OCI-LY1 (cell line): ENCODE measurements around the gene CMBL.
"Not testable (repeated sequence)": the region's sequence is repeated elsewhere in the genome, so short reads cannot be mapped to it uniquely, and the experiment has no call there.

Source experiments
- H2AFZ ChIP-seq: fragments of 200-600 bp; sonication (generic), shearing (Covaris generic); 2 replicates; pipeline ENCODE4 v1.6.0; 2014; ENCODE audit warnings: antibody characterized with exemption, mild to moderate bottlenecking, low read length
- H3F3A ChIP-seq: fragments of 200-600 bp; sonication (generic), shearing (Covaris generic); 2 replicates; pipeline ENCODE4 v1.6.0; 2014; ENCODE audit warnings: mild to moderate bottlenecking, antibody characterized with exemption, low read length, moderate library complexity; ENCODE audit not compliant: insufficient read depth
- H3K27ac ChIP-seq: fragments of 200-600 bp; sonication (generic); 2 replicates; pipeline ENCODE4 v1.5.1; 2014; ENCODE audit warnings: low read length, mixed run types, mild to moderate bottlenecking, low read depth; ENCODE audit not compliant: poor library complexity, severe bottlenecking
- H3K27me3 ChIP-seq: fragments of 200-600 bp; sonication (generic); 2 replicates; pipeline ENCODE4 v1.6.0; 2014; ENCODE audit warnings: antibody characterized with exemption, mild to moderate bottlenecking, low read length, moderate library complexity; ENCODE audit not compliant: insufficient read depth
- H3K36me3 ChIP-seq: fragments of 200-600 bp; sonication (generic); 2 replicates; pipeline ENCODE4 v1.6.1; 2014; ENCODE audit warnings: mild to moderate bottlenecking, antibody characterized with exemption, low read length, moderate library complexity, mixed read lengths; ENCODE audit not compliant: insufficient read depth
- H3K4me1 ChIP-seq: fragments of 200-600 bp; sonication (generic); 2 replicates; pipeline ENCODE4 v1.5.1; 2014; ENCODE audit warnings: mild to moderate bottlenecking, low read length, moderate library complexity; ENCODE audit not compliant: insufficient read depth, severe bottlenecking
- H3K4me2 ChIP-seq: fragments of 200-600 bp; sonication (generic), shearing (Covaris generic); 2 replicates; pipeline ENCODE4 v1.6.1; 2014; ENCODE audit warnings: low read length
- H3K4me3 ChIP-seq: fragments of 200-600 bp; sonication (generic); 2 replicates; pipeline ENCODE4 v1.5.1; 2014; ENCODE audit warnings: low read length, low read depth, mild to moderate bottlenecking, mixed read lengths; ENCODE audit not compliant: poor library complexity, severe bottlenecking
- H3K79me2 ChIP-seq: fragments of 200-600 bp; shearing (Covaris generic); 2 replicates; pipeline ENCODE4 v1.6.1; 2016; ENCODE audit warnings: mixed run types, low read length, mixed read lengths; ENCODE audit not compliant: insufficient read depth
- H3K9ac ChIP-seq: fragments of 200-600 bp; sonication (generic), shearing (Covaris generic); 2 replicates; pipeline ENCODE4 v1.6.1; 2014; ENCODE audit warnings: mild to moderate bottlenecking, low read length, mixed read lengths
- H3K9me2 ChIP-seq: fragments of 200-600 bp; sonication (generic), shearing (Covaris generic); 2 replicates; pipeline ENCODE4 v1.6.1; 2014; ENCODE audit warnings: low read depth, mild to moderate bottlenecking, low read length, mixed read lengths
- H3K9me3 ChIP-seq: fragments of 200-600 bp; shearing (Covaris generic); 2 replicates; pipeline ENCODE4 v1.6.1; 2014; ENCODE audit warnings: low read length, mixed read lengths
- H4K20me1 ChIP-seq: fragments of 200-600 bp; sonication (generic), shearing (Covaris generic); 2 replicates; pipeline ENCODE4 v1.6.0; 2016; ENCODE audit warnings: mild to moderate bottlenecking, low read length; ENCODE audit not compliant: insufficient read depth
- EZH2 ChIP-seq: fragments of 200-600 bp; sonication (generic), shearing (Covaris generic); IDR thresholded peaks from 2 replicates; pipeline ENCODE4 v1.8.0; 2017; ENCODE audit warnings: borderline replicate concordance, mixed run types, mild to moderate bottlenecking, antibody characterized with exemption, low read length, moderate library complexity, mixed read lengths
- TF ChIP-seq, protein P1 (sequence below): fragments of 200-600 bp; sonication (generic), shearing (Covaris generic); IDR thresholded peaks from 2 replicates; pipeline ENCODE4 v1.5.1; 2017; ENCODE audit warnings: mild to moderate bottlenecking, antibody characterized with exemption, low read length, moderate library complexity, mixed read lengths

The CMBL gene

DNA sequence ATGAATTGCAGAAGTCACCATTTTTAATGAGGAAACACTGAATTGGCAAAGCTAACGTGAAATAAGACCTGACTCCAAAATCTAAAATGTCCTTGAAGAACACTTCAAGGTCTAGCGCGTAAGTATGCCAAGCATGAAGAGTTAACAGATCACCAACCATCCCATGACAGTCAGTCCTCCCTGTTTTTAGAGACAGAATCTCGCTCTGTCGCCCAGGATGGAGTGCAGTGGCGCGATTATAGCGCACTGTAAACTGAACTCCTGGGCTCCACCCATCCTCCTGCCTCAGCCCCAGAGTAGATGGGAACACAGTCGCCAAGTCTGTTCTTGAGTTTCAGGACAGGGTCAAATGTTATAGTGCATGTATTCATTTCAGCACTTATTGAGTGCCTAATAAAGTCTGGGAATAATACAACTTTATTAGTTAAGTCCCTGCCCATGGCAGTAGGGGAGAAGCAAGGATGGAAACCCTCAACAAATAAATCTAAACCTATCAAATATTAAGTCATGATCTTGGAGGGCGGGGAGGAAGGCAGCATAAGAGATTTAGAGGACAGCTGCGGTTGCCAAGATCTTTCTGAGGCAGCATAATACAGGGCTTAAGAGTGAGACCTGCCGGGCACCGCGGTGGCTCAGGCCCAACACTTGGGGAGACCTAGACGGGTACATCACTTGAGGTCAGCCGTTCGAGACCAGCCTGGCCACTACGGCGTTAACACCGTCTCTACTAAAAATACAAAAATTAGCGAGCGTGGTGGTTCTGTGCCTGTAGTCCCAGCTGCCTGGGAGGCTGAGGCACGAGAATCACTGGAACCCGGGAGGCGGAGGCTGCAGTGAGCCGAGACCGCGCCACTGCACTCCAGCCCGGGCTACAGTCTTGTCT lies 59.1 kb downstream of the CMBL start:
- no peak overlapping the region for H2AFZ ChIP-seq
- no peak for TF ChIP-seq EZH2
- TF ChIP-seq, protein P1, sequence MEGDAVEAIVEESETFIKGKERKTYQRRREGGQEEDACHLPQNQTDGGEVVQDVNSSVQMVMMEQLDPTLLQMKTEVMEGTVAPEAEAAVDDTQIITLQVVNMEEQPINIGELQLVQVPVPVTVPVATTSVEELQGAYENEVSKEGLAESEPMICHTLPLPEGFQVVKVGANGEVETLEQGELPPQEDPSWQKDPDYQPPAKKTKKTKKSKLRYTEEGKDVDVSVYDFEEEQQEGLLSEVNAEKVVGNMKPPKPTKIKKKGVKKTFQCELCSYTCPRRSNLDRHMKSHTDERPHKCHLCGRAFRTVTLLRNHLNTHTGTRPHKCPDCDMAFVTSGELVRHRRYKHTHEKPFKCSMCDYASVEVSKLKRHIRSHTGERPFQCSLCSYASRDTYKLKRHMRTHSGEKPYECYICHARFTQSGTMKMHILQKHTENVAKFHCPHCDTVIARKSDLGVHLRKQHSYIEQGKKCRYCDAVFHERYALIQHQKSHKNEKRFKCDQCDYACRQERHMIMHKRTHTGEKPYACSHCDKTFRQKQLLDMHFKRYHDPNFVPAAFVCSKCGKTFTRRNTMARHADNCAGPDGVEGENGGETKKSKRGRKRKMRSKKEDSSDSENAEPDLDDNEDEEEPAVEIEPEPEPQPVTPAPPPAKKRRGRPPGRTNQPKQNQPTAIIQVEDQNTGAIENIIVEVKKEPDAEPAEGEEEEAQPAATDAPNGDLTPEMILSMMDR = no peak
- H3K4me2 ChIP-seq = peak overlapping the region; percentile 69
- H3K79me2 ChIP-seq = peaks cover 35% of the 10 kb centered on the region
- H4K20me1 ChIP-seq = no peaks in the 10 kb centered on the region
- H3K36me3 ChIP-seq = peaks cover 28% of the 10 kb centered on the region
- H3K27me3 ChIP-seq = no peaks in the 10 kb centered on the region
- H3K4me1 ChIP-seq = peaks cover 38% of the 10 kb centered on the region
- H3K9ac ChIP-seq = peak overlapping the region; percentile 90
- peak overlapping the region; percentile 93 for H3K4me3 ChIP-seq
- no peaks in the 10 kb centered on the region for H3F3A ChIP-seq
- H3K27ac ChIP-seq = peak overlapping the region; percentile 84
- no peaks in the 10 kb centered on the region for H3K9me3 ChIP-seq
- no peaks in the 10 kb centered on the region for H3K9me2 ChIP-seq

DNA sequence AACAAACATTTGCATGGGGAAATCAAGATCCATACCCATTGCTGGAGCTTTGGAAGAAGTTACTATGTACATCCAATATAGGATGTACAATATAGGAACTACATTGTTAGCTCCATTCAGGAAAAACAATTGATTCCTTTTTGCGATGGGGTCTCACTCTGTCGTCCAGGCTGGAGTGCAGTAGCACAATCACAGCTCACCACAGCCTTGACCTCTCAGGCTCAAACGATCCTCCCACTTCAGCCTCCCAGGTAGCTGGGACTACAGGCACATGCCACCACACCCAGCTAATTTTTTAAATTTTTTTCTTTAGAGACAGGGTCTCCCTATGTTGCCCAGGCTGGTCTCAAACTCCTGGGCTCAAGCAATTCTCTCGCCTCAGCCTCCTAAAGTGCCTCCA lies 60.5 kb downstream of the CMBL start:
- H4K20me1 ChIP-seq, H3K9ac ChIP-seq, H3K9me3 ChIP-seq, H2AFZ ChIP-seq, H3K27ac ChIP-seq, H3K4me2 ChIP-seq, H3K4me3 ChIP-seq, H3K9me2 ChIP-seq, H3F3A ChIP-seq, H3K27me3 ChIP-seq: not testable (repeated sequence)
- H3K36me3 ChIP-seq = peaks cover 18% of the 10 kb centered on the region; the same call in 1 of the 2 replicates
- H3K79me2 ChIP-seq = peaks cover 21% of the 10 kb centered on the region
- peaks cover 24% of the 10 kb centered on the region for H3K4me1 ChIP-seq

DNA sequence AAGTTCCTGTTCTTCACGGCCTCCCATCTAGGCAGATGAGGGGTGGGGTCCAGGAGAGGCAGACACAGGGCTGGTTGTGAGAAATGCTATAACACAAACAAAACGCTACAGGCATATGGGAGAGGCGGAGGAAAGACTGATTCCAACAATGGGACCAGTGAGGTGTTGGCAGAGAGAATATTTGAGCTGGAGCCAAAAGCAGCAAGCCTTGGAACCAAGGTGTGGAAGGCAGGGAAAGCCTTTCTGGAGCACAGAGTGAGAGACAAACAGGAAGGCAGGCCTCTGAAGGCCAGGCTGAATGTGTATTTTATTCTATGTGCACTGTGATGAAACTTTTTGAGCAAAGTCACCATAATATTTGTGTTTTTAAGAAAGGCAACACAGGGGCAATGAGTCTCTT lies 60.9 kb downstream of the CMBL start:
- Histone ChIP-seq H3K4me3 (no peak overlapping the region), H3K27ac (no peak overlapping the region), H3K9me3 (no peaks in the 10 kb centered on the region), H3K4me2 (no peak overlapping the region), H3K4me1 (peaks cover 20% of the 10 kb centered on the region), H3K36me3 (peaks cover 14% of the 10 kb centered on the region; the same call in 1 of the 2 replicates), H3K27me3 (no peaks in the 10 kb centered on the region), H4K20me1 (no peaks in the 10 kb centered on the region), H2AFZ (no peak overlapping the region), H3K9me2 (no peaks in the 10 kb centered on the region), H3K9ac (no peak overlapping the region), H3F3A (no peaks in the 10 kb centered on the region), H3K79me2 (peaks cover 16% of the 10 kb centered on the region)
- TF ChIP-seq, protein P1 = no peak
- TF ChIP-seq EZH2 = no peak
